Osteocyte (in vitro differentiated cells): ENCODE results near the gene ANKS1B. TPM values are rescaled to one million over a fixed set of nuclear protein-coding genes. Genes with fewer than 3 reads are reported as not detected.

Experiments
- DNase-seq: peaks from one replicate; pipeline ENCODE4 v3.0.0; 2021; ENCODE audit warnings: mixed read lengths; ENCODE audit not compliant: unreplicated experiment; ENCODE audit errors: extremely low spot score
- H3K27ac Mint-ChIP-seq: one replicate; pipeline ENCODE4 v1.8.0; 2021; ENCODE audit warnings: mild to moderate bottlenecking, mixed read lengths; ENCODE audit not compliant: unreplicated experiment
- H3K27me3 Mint-ChIP-seq: one replicate; pipeline ENCODE4 v1.8.0; 2021; ENCODE audit warnings: mixed read lengths; ENCODE audit not compliant: unreplicated experiment
- H3K36me3 Mint-ChIP-seq: one replicate; pipeline ENCODE4 v1.8.0; 2021; ENCODE audit warnings: mixed read lengths; ENCODE audit not compliant: unreplicated experiment
- H3K4me1 Mint-ChIP-seq: one replicate; pipeline ENCODE4 v1.8.0; 2021; ENCODE audit warnings: mixed read lengths; ENCODE audit not compliant: unreplicated experiment
- H3K4me3 Mint-ChIP-seq: one replicate; pipeline ENCODE4 v1.8.0; 2021; ENCODE audit warnings: mild to moderate bottlenecking, moderate library complexity, mixed read lengths; ENCODE audit not compliant: unreplicated experiment
- H3K9me3 Mint-ChIP-seq: one replicate; pipeline ENCODE4 v1.8.0; 2021; ENCODE audit warnings: mixed read lengths; ENCODE audit not compliant: unreplicated experiment
- CTCF ChIP-seq: fragments of 200-600 bp; sonication (generic); IDR thresholded peaks from 2 replicates; pipeline ENCODE4 v1.5.0; 2021; ENCODE audit warnings: antibody characterized with exemption, mild to moderate bottlenecking, moderate library complexity
- total RNA-seq: library from RNA; stranded (reverse); gene quantifications from 2 replicates; pipeline ENCODE4 v1.2.1, GENCODE V29; 2021

Gene ANKS1B
- total RNA-seq, 1 donor from 2014 or later, result 0.70 TPM

DNA sequence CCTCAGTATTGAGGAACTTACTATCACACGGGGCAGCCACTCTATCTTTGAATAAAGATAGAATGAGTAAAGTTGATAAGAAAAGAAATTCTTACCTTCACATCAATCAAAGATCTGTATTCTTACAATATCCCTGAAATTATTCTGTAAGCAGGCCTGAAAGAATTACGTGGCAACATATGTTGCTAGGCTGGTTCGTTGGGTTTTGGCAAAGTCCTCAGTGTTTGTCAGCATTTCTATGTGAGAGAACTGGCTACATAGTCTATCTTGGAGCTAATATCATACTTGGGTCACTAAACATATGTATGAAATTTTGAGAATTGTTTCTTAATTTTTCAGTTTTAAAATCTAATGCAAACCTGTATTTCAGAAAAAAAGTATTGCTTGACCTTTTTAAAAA is 749.4 kb downstream of the ANKS1B start:
- H3K4me1 Mint-ChIP-seq, result no peaks in the 10 kb centered on the region
- H3K4me3 Mint-ChIP-seq, result no peak overlapping the region
- no peak for DNase-seq
- H3K27ac Mint-ChIP-seq, result no peak overlapping the region
- H3K9me3 Mint-ChIP-seq, result peaks cover 5% of the 10 kb centered on the region
- no peaks in the 10 kb centered on the region for H3K27me3 Mint-ChIP-seq
- TF ChIP-seq CTCF, result no peak
- H3K36me3 Mint-ChIP-seq, result no peaks in the 10 kb centered on the region

GRCh38 chr12:99234702-99235101 is 750.0 kb downstream of the ANKS1B start:
- Mint-ChIP-seq H3K9me3 (peaks cover 5% of the 10 kb centered on the region), H3K4me3 (no peak overlapping the region), H3K36me3 (no peaks in the 10 kb centered on the region), H3K27ac (no peak overlapping the region), H3K4me1 (no peaks in the 10 kb centered on the region), H3K27me3 (no peaks in the 10 kb centered on the region)
- no peak for DNase-seq
- TF ChIP-seq CTCF, result no peak

DNA sequence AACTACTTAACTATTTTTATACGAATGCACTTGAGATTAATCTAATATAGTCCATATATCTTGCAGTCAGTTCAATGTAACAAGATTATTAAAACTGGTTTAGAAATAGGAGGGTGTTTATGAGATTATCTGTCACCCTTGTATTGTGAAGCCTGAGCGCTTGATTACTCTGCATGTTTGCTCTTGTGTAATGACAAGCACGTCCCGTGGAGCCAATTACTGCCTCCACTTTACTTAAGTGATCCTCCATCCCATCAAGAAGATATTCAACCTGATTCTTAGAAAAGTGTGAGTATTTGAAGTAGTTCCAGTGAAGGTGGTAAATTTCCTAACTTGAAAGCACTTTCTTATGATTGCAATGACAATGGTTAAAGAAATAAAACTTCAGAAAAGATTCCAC is 752.4 kb downstream of the ANKS1B start:
- no peaks in the 10 kb centered on the region for H3K27me3 Mint-ChIP-seq
- H3K9me3 Mint-ChIP-seq, result no peaks in the 10 kb centered on the region
- no peak for DNase-seq
- TF ChIP-seq CTCF, result no peak
- H3K36me3 Mint-ChIP-seq, result no peaks in the 10 kb centered on the region
- H3K27ac Mint-ChIP-seq, result no peak overlapping the region
- H3K4me3 Mint-ChIP-seq, result no peak overlapping the region
- H3K4me1 Mint-ChIP-seq, result no peaks in the 10 kb centered on the region

DNA sequence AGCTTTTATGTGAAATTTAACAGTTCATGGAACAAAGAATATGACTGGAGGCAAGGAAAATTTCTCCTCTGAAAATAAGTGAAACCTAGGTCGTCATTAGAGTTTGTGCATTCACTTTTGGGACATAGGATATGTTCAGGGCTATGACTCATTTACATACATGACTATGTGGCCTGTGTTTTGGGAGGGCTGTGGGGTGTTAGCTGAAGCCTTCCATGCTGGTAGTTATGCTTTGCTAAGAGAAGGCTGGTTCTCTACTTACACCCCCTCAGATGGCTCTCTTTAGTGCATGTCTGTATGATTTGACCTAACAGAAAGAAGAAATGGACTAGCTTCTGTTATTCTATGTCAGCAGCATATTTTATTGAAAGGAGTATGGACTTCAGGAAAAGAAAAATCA is 753.7 kb downstream of the ANKS1B start:
- H3K9me3 Mint-ChIP-seq, result no peaks in the 10 kb centered on the region
- no peak for DNase-seq
- no peak for TF ChIP-seq CTCF
- H3K36me3 Mint-ChIP-seq, result no peaks in the 10 kb centered on the region
- H3K4me1 Mint-ChIP-seq, result no peaks in the 10 kb centered on the region
- no peaks in the 10 kb centered on the region for H3K27me3 Mint-ChIP-seq
- no peak overlapping the region for H3K4me3 Mint-ChIP-seq
- no peak overlapping the region for H3K27ac Mint-ChIP-seq

DNA sequence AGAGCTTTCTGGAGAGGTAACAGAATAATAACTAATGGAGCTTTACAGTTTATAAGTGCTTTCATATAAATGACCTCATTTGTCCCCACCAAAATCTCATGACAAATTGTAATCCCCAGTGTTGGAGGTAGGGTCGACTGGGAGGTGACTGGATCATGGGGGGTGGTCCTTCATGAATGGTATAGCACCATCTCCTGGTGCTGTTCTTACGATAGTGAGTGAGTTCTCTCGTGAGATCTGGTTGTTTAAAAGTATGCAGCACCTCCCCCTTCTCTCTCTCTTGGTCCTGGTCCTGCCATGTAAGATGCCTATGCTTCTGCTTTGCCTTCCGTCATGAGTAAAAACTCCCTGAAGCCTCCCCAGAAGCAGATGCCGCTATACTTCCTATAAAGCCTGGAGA is 760.5 kb downstream of the ANKS1B start:
- Mint-ChIP-seq H3K27ac (no peak overlapping the region), H3K36me3 (no peaks in the 10 kb centered on the region), H3K27me3 (no peaks in the 10 kb centered on the region), H3K4me1 (no peaks in the 10 kb centered on the region), H3K4me3 (no peak overlapping the region), H3K9me3 (no peaks in the 10 kb centered on the region)
- TF ChIP-seq CTCF, result no peak
- no peak for DNase-seq
